GM12878 (cell line): Measurements from ENCODE around the gene MEF2C. TPM values are rescaled to one million over a fixed set of nuclear protein-coding genes. Genes with fewer than 3 reads are reported as not detected.
A peak's percentile ranks its signal among the peaks of the same experiment; 100 is the strongest.

Experiments used
- ATF2 ChIP-seq: IDR thresholded peaks from 2 replicates; pipeline ENCODE4 v1.6.1; 2012; ENCODE audit warnings: low read length, inconsistent platforms
- BMI1 ChIP-seq: fragments of 450-650 bp; IDR thresholded peaks from 2 replicates; pipeline ENCODE4 v1.6.1; 2016; ENCODE audit warnings: mild to moderate bottlenecking, moderate library complexity, borderline replicate concordance
- CREM ChIP-seq: IDR thresholded peaks from 2 replicates; pipeline ENCODE4 v1.6.1; 2014; ENCODE audit warnings: antibody characterized with exemption, low read depth
- DPF2 ChIP-seq: fragments of 450-650 bp; IDR thresholded peaks from 2 replicates; pipeline ENCODE4 v1.6.1; 2017; ENCODE audit warnings: mild to moderate bottlenecking
- FOXM1 ChIP-seq: IDR thresholded peaks from 2 replicates; pipeline ENCODE4 v1.6.1; 2012; ENCODE audit warnings: low read depth, mild to moderate bottlenecking, inconsistent platforms, low read length, moderate library complexity
- MEF2B ChIP-seq: fragments of 450-650 bp; IDR thresholded peaks from 2 replicates; pipeline ENCODE4 v1.6.1; 2018; ENCODE audit warnings: mild to moderate bottlenecking, moderate library complexity; ENCODE audit not compliant: partially characterized antibody, poor library complexity, severe bottlenecking
- NR2F1 ChIP-seq: fragments of 450-650 bp; conservative IDR thresholded peaks from 2 replicates; pipeline ENCODE4 v1.6.1; 2017; ENCODE audit warnings: mild to moderate bottlenecking
- PML ChIP-seq: IDR thresholded peaks from 2 replicates; pipeline ENCODE4 v1.6.1; 2012; ENCODE audit warnings: low read length, inconsistent platforms
- POLR2AphosphoS5 ChIP-seq: IDR thresholded peaks from 2 replicates; pipeline ENCODE4 v1.6.1; 2011; ENCODE audit warnings: mild to moderate bottlenecking, low read length, inconsistent platforms
- POU2F2 ChIP-seq: IDR thresholded peaks from 3 replicates; pipeline ENCODE4 v1.6.1; 2011; ENCODE audit warnings: low read depth, mild to moderate bottlenecking, low read length, borderline replicate concordance
- RELB ChIP-seq: fragments of 450-650 bp; IDR thresholded peaks from 2 replicates; pipeline ENCODE4 v1.6.1; 2017; ENCODE audit warnings: low read depth, mild to moderate bottlenecking, moderate library complexity
- RUNX3 ChIP-seq: IDR thresholded peaks from 2 replicates; pipeline ENCODE4 v1.6.1; 2012; ENCODE audit warnings: low read length, inconsistent platforms
- SPI1 ChIP-seq: IDR thresholded peaks from 2 replicates; pipeline ENCODE4 v1.6.1; 2011; ENCODE audit warnings: low read depth, mild to moderate bottlenecking, low read length, moderate library complexity, borderline replicate concordance; ENCODE audit not compliant: insufficient read depth
- TCF3 ChIP-seq: IDR thresholded peaks from 2 replicates; pipeline ENCODE4 v1.6.1; 2012; ENCODE audit warnings: low read depth, mild to moderate bottlenecking, low read length, borderline replicate concordance; ENCODE audit not compliant: insufficient read depth
- TCF7 ChIP-seq: IDR thresholded peaks from 2 replicates; pipeline ENCODE4 v1.6.1; 2014; ENCODE audit warnings: antibody characterized with exemption, borderline replicate concordance
- USF1 ChIP-seq: IDR thresholded peaks from 2 replicates; pipeline ENCODE4 v1.6.1; 2011; ENCODE audit warnings: borderline replicate concordance, low read depth, mild to moderate bottlenecking, moderate library complexity, mixed read lengths, low read length; ENCODE audit not compliant: insufficient read depth; ENCODE audit errors: extremely low read length
- ZBED1 ChIP-seq: IDR thresholded peaks from 2 replicates; pipeline ENCODE4 v1.6.1; 2016; ENCODE audit warnings: borderline replicate concordance
- ZBTB40 ChIP-seq: fragments of 450-650 bp; IDR thresholded peaks from 2 replicates; pipeline ENCODE4 v1.6.1; 2016; ENCODE audit warnings: mild to moderate bottlenecking, moderate library complexity, borderline replicate concordance
- ZNF384 ChIP-seq: IDR thresholded peaks from 2 replicates; pipeline ENCODE4 v1.6.1; 2012; ENCODE audit warnings: low read depth, mild to moderate bottlenecking, low read length, improper control_type of control experiment, borderline replicate concordance
- polyA plus RNA-seq, 11 experiments: library from polyadenylated mRNA; depleted of rRNA in 4 of 11; unstranded in 6 of 11; stranded (reverse) in 5 of 11; fragments of >200 nt; fragmentation: Nextera tagmentation in 4 of 11; fragmentation: Illumina TruSeq in 1 of 11; extraction: Ambion mirVana in 4 of 11; extraction: Trizol in 1 of 11; gene quantifications; 1 replicate in 1 of 11; 2 replicates in 10 of 11; pipeline versions ENCODE4 v1.2.1 to v1.2.3, GENCODE V29; 2011 to 2016; ENCODE audit warnings: inconsistent platforms in 2 of 11, missing spikeins in 2 of 11, low read depth in 1 of 11
- total RNA-seq, 4 experiments: library from RNA; depleted of rRNA in 3 of 4; stranded (reverse); fragments of >200 nt in 3 of 4; fragmentation: Illumina TruSeq in 1 of 4; extraction: Trizol in 1 of 4; gene quantifications; 2 replicates each; pipeline versions ENCODE4 v1.2.1 to v1.2.3, GENCODE V29; 2013 to 2021
- TF ChIP-seq, protein P1 (sequence below), 3 experiments: IDR thresholded peaks in 2 of 3; conservative IDR thresholded peaks in 1 of 3; 2 replicates each; pipeline ENCODE4 v1.5.1; 2011; ENCODE audit warnings: low read depth in 3 of 3, low read length in 3 of 3, mild to moderate bottlenecking in 3 of 3, control low read depth in 2 of 3, moderate library complexity in 2 of 3, inconsistent platforms in 1 of 3, mixed read lengths in 1 of 3; ENCODE audit not compliant: control insufficient read depth in 2 of 3, insufficient read depth in 1 of 3; ENCODE audit errors: extremely low read depth in 1 of 3

MEF2C gene
- total and polyA plus RNA-seq, 10 of the 15 experiments (the other 5 are each of a cell fraction or from before 2014, with no cell fraction given) = 104 to 225 (median 180) TPM

- TF ChIP-seq ZBTB40 (peak; percentile 82; the same call in 1 of the 2 replicates), ZBED1 (peak; percentile 58; the same call in 1 of the 2 replicates), POU2F2 (0 out of 3 replicates have a peak, but pooled peaks have one; percentile 40), CREM (0 out of 2 replicates have a peak, but pooled peaks have one; percentile 40), ATF2 (peak; percentile 85), USF1 (no peak), TCF3 (peak; percentile 77; the same call in 1 of the 2 replicates), SPI1 (peak; percentile 23; the same call in 1 of the 2 replicates), RELB (peak; percentile 32; the same call in 1 of the 2 replicates), POLR2AphosphoS5 (0 out of 2 replicates have a peak, but pooled peaks have one; percentile 39), ZNF384 (peak; percentile 94), FOXM1 (peak; percentile 36; the same call in 1 of the 2 replicates), RUNX3 (0 out of 2 replicates have a peak, but pooled peaks have one; percentile 31), TCF7 (0 out of 2 replicates have a peak, but pooled peaks have one; percentile 9), NR2F1 (no peak), DPF2 (no peak), BMI1 (0 out of 2 replicates have a peak, but pooled peaks have one; percentile 14), PML (peak; percentile 35; the same call in 1 of the 2 replicates), MEF2B (peak; percentile 17)
- TF ChIP-seq, protein P1, sequence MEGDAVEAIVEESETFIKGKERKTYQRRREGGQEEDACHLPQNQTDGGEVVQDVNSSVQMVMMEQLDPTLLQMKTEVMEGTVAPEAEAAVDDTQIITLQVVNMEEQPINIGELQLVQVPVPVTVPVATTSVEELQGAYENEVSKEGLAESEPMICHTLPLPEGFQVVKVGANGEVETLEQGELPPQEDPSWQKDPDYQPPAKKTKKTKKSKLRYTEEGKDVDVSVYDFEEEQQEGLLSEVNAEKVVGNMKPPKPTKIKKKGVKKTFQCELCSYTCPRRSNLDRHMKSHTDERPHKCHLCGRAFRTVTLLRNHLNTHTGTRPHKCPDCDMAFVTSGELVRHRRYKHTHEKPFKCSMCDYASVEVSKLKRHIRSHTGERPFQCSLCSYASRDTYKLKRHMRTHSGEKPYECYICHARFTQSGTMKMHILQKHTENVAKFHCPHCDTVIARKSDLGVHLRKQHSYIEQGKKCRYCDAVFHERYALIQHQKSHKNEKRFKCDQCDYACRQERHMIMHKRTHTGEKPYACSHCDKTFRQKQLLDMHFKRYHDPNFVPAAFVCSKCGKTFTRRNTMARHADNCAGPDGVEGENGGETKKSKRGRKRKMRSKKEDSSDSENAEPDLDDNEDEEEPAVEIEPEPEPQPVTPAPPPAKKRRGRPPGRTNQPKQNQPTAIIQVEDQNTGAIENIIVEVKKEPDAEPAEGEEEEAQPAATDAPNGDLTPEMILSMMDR (IDR thresholded peaks at IDR 0.05 in 2 of 3, conservative IDR thresholded peaks at IDR 0.05 in 1 of 3; ENCODE audit: control insufficient read depth in 2 of 3, extremely low read depth in 1 of 3, insufficient read depth in 1 of 3, low read depth in 3 of 3, low read length in 3 of 3) = no peak
These were observed 136.5 kb downstream of the MEF2C start (continued) for GRCh38 chr5:88746438-88746882.
